Tibial nerve (tissue), 3 donors: ENCODE data around the gene SMYD3.

Experiments
- POLR2A ChIP-seq, 2 donors: fragments of 450-650 bp; IDR thresholded peaks; one replicate each; pipeline ENCODE4 v1.6.1; 2017; ENCODE audit warnings: antibody characterized with exemption in 2 of 2, mild to moderate bottlenecking in 2 of 2, moderate library complexity in 2 of 2
- TF ChIP-seq, protein P1 (sequence below), 5 experiments: fragments of 200-600 bp in 3 of 5; fragments of 450-650 bp in 2 of 5; sonication (generic) in 3 of 5; IDR thresholded peaks; one replicate each; pipeline ENCODE4 v1.5.1; 2016 to 2019; ENCODE audit warnings: antibody characterized with exemption in 5 of 5, mild to moderate bottlenecking in 3 of 5, moderate library complexity in 2 of 5

- no peak for TF ChIP-seq POLR2A (IDR thresholded peaks at IDR 0.05)
- TF ChIP-seq, protein P1, sequence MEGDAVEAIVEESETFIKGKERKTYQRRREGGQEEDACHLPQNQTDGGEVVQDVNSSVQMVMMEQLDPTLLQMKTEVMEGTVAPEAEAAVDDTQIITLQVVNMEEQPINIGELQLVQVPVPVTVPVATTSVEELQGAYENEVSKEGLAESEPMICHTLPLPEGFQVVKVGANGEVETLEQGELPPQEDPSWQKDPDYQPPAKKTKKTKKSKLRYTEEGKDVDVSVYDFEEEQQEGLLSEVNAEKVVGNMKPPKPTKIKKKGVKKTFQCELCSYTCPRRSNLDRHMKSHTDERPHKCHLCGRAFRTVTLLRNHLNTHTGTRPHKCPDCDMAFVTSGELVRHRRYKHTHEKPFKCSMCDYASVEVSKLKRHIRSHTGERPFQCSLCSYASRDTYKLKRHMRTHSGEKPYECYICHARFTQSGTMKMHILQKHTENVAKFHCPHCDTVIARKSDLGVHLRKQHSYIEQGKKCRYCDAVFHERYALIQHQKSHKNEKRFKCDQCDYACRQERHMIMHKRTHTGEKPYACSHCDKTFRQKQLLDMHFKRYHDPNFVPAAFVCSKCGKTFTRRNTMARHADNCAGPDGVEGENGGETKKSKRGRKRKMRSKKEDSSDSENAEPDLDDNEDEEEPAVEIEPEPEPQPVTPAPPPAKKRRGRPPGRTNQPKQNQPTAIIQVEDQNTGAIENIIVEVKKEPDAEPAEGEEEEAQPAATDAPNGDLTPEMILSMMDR (IDR thresholded peaks at IDR 0.05): no peak
Observed at GRCh38 chr1:245986404-245987218, 520.5 kb downstream of the SMYD3 start.
